ENCODE results near the gene PRKAG2. TPM values are rescaled to one million over a fixed set of nuclear protein-coding genes. Genes with fewer than 3 reads are reported as not detected.

Gene PRKAG2
- total and polyA plus RNA-seq, 2 experiments from 2014 or later = 9.1 to 14.9 TPM

DNA sequence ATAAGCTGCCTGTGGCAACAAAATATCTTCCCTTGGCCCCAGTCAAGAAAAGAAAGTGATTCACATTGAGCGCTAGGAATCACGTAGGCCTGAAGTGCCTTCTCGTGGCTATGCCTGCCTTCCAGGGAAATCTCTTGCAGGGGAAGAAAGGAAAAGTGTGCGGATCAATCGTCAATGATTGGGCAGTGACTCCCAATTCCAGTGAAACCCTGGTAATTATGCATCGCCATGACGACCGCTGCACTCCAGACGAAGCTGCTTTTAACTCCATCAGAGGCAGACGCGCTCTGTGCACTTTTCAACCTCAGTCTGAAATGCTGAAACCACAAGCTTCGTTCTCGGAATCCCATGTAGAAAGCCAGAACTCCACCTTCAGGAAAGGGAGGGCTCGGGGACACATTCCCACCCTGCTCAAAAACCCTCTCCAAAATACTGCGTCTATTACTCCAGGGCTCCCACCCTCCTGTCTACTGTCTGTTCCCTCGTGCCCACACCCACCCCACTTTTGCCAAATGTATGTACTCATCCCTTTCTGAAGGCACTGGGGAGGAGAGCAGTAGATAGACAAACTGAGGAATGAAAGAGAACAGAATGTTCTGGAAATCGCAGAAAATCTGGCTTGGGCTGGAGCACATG is 24.2 kb upstream of the PRKAG2 start (continued):
- TF ChIP-seq EZH2 (IDR thresholded peaks at IDR 0.05; ENCODE audit: low read depth, unreplicated experiment) (no peak), NANOG (IDR thresholded peaks at IDR 0.05; ENCODE audit: borderline replicate concordance) (no peak), JUNB (IDR thresholded peaks at IDR 0.05; ENCODE audit: unreplicated experiment) (no peak)
- TF ChIP-seq, protein P1, sequence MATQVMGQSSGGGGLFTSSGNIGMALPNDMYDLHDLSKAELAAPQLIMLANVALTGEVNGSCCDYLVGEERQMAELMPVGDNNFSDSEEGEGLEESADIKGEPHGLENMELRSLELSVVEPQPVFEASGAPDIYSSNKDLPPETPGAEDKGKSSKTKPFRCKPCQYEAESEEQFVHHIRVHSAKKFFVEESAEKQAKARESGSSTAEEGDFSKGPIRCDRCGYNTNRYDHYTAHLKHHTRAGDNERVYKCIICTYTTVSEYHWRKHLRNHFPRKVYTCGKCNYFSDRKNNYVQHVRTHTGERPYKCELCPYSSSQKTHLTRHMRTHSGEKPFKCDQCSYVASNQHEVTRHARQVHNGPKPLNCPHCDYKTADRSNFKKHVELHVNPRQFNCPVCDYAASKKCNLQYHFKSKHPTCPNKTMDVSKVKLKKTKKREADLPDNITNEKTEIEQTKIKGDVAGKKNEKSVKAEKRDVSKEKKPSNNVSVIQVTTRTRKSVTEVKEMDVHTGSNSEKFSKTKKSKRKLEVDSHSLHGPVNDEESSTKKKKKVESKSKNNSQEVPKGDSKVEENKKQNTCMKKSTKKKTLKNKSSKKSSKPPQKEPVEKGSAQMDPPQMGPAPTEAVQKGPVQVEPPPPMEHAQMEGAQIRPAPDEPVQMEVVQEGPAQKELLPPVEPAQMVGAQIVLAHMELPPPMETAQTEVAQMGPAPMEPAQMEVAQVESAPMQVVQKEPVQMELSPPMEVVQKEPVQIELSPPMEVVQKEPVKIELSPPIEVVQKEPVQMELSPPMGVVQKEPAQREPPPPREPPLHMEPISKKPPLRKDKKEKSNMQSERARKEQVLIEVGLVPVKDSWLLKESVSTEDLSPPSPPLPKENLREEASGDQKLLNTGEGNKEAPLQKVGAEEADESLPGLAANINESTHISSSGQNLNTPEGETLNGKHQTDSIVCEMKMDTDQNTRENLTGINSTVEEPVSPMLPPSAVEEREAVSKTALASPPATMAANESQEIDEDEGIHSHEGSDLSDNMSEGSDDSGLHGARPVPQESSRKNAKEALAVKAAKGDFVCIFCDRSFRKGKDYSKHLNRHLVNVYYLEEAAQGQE (IDR thresholded peaks at IDR 0.05; ENCODE audit: unreplicated experiment) = no peak
- TF ChIP-seq, protein P2, sequence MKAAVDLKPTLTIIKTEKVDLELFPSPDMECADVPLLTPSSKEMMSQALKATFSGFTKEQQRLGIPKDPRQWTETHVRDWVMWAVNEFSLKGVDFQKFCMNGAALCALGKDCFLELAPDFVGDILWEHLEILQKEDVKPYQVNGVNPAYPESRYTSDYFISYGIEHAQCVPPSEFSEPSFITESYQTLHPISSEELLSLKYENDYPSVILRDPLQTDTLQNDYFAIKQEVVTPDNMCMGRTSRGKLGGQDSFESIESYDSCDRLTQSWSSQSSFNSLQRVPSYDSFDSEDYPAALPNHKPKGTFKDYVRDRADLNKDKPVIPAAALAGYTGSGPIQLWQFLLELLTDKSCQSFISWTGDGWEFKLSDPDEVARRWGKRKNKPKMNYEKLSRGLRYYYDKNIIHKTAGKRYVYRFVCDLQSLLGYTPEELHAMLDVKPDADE (IDR thresholded peaks at IDR 0.05) = no peak

DNA sequence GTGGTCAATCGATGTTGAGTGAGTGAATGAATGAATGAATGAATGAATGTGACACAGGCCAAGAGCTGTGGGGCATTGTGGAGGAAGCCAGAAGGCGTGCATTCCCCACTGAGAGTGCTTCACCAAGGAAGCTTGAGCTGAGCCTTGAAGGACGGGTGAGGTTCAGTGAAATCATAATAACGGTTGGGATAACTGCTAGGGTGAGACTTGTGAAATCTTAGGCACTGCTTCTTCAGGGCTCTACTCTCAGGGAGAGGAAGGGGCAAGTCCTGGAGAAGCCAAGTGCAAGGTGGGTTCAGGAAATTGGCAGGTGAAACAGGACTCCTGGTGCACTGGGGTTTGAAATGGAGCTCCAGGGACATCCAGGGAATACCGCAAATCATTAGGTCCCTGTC is 23.7 kb upstream of the PRKAG2 start:
- H3K79me2 ChIP-seq (replicated peaks; ENCODE audit: insufficient read depth) = no peaks in the 10 kb centered on the region
- peaks cover 12% of the 10 kb centered on the region for H3K27me3 Mint-ChIP-seq (ENCODE audit: insufficient read depth, low read depth, poor library complexity)
- 0 out of 2 replicates have a peak, but pooled peaks cover 5% of the 10 kb centered on the region for H3K4me1 ChIP-seq (ENCODE audit: insufficient read depth)
- no peaks in the 10 kb centered on the region; the same call in 2 of the 3 replicates for H3K9me3 Mint-ChIP-seq
- H3K9me2 ChIP-seq (ENCODE audit: insufficient read depth) = no peaks in the 10 kb centered on the region
- H3K36me3 Mint-ChIP-seq (ENCODE audit: low read depth) = no peaks in the 10 kb centered on the region
- peaks cover 16% of the 10 kb centered on the region for H3K4me1 Mint-ChIP-seq
- H4K20me1 ChIP-seq (replicated peaks; ENCODE audit: insufficient read depth) = no peaks in the 10 kb centered on the region
- no peak overlapping the region for H3K4me3 ChIP-seq
- H3K27me3 ChIP-seq (ENCODE audit: insufficient read depth) = no peaks in the 10 kb centered on the region
- TF ChIP-seq, protein P3, sequence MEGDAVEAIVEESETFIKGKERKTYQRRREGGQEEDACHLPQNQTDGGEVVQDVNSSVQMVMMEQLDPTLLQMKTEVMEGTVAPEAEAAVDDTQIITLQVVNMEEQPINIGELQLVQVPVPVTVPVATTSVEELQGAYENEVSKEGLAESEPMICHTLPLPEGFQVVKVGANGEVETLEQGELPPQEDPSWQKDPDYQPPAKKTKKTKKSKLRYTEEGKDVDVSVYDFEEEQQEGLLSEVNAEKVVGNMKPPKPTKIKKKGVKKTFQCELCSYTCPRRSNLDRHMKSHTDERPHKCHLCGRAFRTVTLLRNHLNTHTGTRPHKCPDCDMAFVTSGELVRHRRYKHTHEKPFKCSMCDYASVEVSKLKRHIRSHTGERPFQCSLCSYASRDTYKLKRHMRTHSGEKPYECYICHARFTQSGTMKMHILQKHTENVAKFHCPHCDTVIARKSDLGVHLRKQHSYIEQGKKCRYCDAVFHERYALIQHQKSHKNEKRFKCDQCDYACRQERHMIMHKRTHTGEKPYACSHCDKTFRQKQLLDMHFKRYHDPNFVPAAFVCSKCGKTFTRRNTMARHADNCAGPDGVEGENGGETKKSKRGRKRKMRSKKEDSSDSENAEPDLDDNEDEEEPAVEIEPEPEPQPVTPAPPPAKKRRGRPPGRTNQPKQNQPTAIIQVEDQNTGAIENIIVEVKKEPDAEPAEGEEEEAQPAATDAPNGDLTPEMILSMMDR (conservative IDR thresholded peaks at IDR 0.05; ENCODE audit: low read depth in 2 of 2) = no peak
- TF ChIP-seq JUNB (IDR thresholded peaks at IDR 0.05; ENCODE audit: unreplicated experiment) (no peak), EZH2phosphoT487 (IDR thresholded peaks at IDR 0.05; ENCODE audit: unreplicated experiment) (no peak), STAT1 (IDR thresholded peaks at IDR 0.05; ENCODE audit: unreplicated experiment) (no peak)
- TF ChIP-seq, protein P4, sequence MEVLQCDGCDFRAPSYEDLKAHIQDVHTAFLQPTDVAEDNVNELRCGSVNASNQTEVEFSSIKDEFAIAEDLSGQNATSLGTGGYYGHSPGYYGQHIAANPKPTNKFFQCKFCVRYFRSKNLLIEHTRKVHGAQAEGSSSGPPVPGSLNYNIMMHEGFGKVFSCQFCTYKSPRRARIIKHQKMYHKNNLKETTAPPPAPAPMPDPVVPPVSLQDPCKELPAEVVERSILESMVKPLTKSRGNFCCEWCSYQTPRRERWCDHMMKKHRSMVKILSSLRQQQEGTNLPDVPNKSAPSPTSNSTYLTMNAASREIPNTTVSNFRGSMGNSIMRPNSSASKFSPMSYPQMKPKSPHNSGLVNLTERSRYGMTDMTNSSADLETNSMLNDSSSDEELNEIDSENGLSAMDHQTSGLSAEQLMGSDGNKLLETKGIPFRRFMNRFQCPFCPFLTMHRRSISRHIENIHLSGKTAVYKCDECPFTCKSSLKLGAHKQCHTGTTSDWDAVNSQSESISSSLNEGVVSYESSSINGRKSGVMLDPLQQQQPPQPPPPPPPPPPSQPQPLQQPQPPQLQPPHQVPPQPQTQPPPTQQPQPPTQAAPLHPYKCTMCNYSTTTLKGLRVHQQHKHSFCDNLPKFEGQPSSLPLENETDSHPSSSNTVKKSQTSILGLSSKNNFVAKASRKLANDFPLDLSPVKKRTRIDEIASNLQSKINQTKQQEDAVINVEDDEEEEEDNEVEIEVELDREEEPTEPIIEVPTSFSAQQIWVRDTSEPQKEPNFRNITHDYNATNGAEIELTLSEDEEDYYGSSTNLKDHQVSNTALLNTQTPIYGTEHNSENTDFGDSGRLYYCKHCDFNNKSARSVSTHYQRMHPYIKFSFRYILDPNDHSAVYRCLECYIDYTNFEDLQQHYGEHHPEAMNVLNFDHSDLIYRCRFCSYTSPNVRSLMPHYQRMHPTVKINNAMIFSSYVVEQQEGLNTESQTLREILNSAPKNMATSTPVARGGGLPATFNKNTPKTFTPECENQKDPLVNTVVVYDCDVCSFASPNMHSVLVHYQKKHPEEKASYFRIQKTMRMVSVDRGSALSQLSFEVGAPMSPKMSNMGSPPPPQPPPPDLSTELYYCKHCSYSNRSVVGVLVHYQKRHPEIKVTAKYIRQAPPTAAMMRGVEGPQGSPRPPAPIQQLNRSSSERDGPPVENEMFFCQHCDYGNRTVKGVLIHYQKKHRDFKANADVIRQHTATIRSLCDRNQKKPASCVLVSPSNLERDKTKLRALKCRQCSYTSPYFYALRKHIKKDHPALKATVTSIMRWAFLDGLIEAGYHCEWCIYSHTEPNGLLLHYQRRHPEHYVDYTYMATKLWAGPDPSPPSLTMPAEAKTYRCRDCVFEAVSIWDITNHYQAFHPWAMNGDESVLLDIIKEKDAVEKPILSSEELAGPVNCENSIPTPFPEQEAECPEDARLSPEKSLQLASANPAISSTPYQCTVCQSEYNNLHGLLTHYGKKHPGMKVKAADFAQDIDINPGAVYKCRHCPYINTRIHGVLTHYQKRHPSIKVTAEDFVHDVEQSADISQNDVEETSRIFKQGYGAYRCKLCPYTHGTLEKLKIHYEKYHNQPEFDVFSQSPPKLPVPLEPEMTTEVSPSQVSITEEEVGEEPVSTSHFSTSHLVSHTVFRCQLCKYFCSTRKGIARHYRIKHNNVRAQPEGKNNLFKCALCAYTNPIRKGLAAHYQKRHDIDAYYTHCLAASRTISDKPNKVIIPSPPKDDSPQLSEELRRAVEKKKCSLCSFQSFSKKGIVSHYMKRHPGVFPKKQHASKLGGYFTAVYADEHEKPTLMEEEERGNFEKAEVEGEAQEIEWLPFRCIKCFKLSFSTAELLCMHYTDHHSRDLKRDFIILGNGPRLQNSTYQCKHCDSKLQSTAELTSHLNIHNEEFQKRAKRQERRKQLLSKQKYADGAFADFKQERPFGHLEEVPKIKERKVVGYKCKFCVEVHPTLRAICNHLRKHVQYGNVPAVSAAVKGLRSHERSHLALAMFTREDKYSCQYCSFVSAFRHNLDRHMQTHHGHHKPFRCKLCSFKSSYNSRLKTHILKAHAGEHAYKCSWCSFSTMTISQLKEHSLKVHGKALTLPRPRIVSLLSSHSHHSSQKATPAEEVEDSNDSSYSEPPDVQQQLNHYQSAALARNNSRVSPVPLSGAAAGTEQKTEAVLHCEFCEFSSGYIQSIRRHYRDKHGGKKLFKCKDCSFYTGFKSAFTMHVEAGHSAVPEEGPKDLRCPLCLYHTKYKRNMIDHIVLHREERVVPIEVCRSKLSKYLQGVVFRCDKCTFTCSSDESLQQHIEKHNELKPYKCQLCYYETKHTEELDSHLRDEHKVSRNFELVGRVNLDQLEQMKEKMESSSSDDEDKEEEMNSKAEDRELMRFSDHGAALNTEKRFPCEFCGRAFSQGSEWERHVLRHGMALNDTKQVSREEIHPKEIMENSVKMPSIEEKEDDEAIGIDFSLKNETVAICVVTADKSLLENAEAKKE (CRISPR knock-in tag; IDR thresholded peaks at IDR 0.05) = no peak
- TF ChIP-seq, protein P2 (IDR thresholded peaks at IDR 0.05) = no peak
- H3K4me3 Mint-ChIP-seq = no peak overlapping the region
- H2AFZ ChIP-seq = no peak overlapping the region
- H3F3A ChIP-seq (replicated peaks; ENCODE audit: low read depth) = no peaks in the 10 kb centered on the region
- H3K4me2 ChIP-seq = no peak overlapping the region
- no peaks in the 10 kb centered on the region for H3K36me3 ChIP-seq (ENCODE audit: insufficient read depth)
- ATAC-seq = no peak
- no peak for DNase-seq (ENCODE audit: low spot score)
- no peak overlapping the region for H3K27ac ChIP-seq (ENCODE audit: low read depth)
- no peak overlapping the region for H3K27ac Mint-ChIP-seq
